Ascending aorta (tissue), 2 donors: ENCODE data around the gene SRRD. TPM values are rescaled to one million over a fixed set of nuclear protein-coding genes. Genes with fewer than 3 reads are reported as not detected.
A peak's percentile ranks its signal among the peaks of the same experiment; 100 is the strongest.

ENCODE experiments used
- DNase-seq, 2 donors: peaks; one replicate each; pipeline ENCODE4 v3.0.0-alpha.2; 2019; ENCODE audit warnings: low spot score in 2 of 2
- H3K27ac ChIP-seq, 2 donors: fragments of 200-600 bp; sonication (generic); one replicate each; pipeline ENCODE4 v1.5.1; 2016 to 2017; ENCODE audit warnings: mild to moderate bottlenecking in 1 of 2
- H3K27me3 ChIP-seq: fragments of 200-600 bp; sonication (generic); one replicate; pipeline ENCODE4 v1.5.1; 2017
- H3K36me3 ChIP-seq, 2 donors: fragments of 200-600 bp; sonication (generic); one replicate each; pipeline ENCODE4 v1.5.1; 2016
- H3K4me1 ChIP-seq, 2 donors: fragments of 200-600 bp; sonication (generic); one replicate each; pipeline ENCODE4 v1.5.1; 2016 to 2017; ENCODE audit warnings: mild to moderate bottlenecking in 1 of 2
- H3K4me3 ChIP-seq, 2 donors: fragments of 200-600 bp; sonication (generic); one replicate each; pipeline ENCODE4 v1.5.1; 2016 to 2017; ENCODE audit warnings: mild to moderate bottlenecking in 1 of 2
- H3K9me3 ChIP-seq, 2 donors: fragments of 200-600 bp; sonication (generic); one replicate each; pipeline ENCODE4 v1.5.1; 2016
- CTCF ChIP-seq, 3 experiments: fragments of 200-600 bp in 2 of 3; fragments of 450-650 bp in 1 of 3; sonication (generic) in 2 of 3; IDR thresholded peaks; one replicate each; pipeline ENCODE4 v1.5.1; 2016 to 2019; ENCODE audit warnings: antibody characterized with exemption in 3 of 3, mild to moderate bottlenecking in 1 of 3, moderate library complexity in 1 of 3
- intact Hi-C: fragments of 100-400 bp; cut with DNase I; formaldehyde crosslinking; loops from one replicate; pipeline ENCODE4 v1.15.1; 2023
- total RNA-seq: library from RNA; depleted of rRNA; stranded (reverse); fragments of >200 nt; gene quantifications from one replicate; pipeline ENCODE4 v1.1.0, GENCODE V29; 2016

Gene SRRD
- total RNA-seq, 1 donor from 2014 or later: 85.6 TPM

GRCh38 chr22:26446808-26447515 lies 36.7 kb upstream of the SRRD start:
- H3K9me3 ChIP-seq: no peaks in the 10 kb centered on the region
- H3K4me1 ChIP-seq: no peaks in the 10 kb centered on the region
- TF ChIP-seq CTCF (IDR thresholded peaks at IDR 0.05): no peak
- no peak overlapping the region for H3K27ac ChIP-seq
- peaks cover 7 to 13% of the 10 kb centered on the region in 2 donors for H3K36me3 ChIP-seq
- peak in 1 of 2 donors; percentile 27 for DNase-seq
- no peak overlapping the region for H3K4me3 ChIP-seq
- H3K27me3 ChIP-seq: no peaks in the 10 kb centered on the region
- intact Hi-C loops: no loop called here

- Histone ChIP-seq H3K4me3 (no peak overlapping the region), H3K27ac (no peak overlapping the region), H3K27me3 (no peaks in the 10 kb centered on the region), H3K36me3 (peaks cover 15 to 21% of the 10 kb centered on the region in 2 donors), H3K4me1 (no peaks in the 10 kb centered on the region), H3K9me3 (no peaks in the 10 kb centered on the region)
- no peak for TF ChIP-seq CTCF (IDR thresholded peaks at IDR 0.05)
- intact Hi-C loops: no loop called here
- DNase-seq: peak in 1 of 2 donors; percentile 59
Measured at GRCh38 chr22:26447584-26448329, 35.9 kb upstream of the SRRD start.

GRCh38 chr22:26448334-26448733 lies 35.3 kb upstream of the SRRD start:
- no peak overlapping the region for H3K27ac ChIP-seq
- no peak overlapping the region for H3K4me3 ChIP-seq
- peak in 1 of 2 donors; percentile 33 for DNase-seq
- no peaks in the 10 kb centered on the region for H3K9me3 ChIP-seq
- TF ChIP-seq CTCF (IDR thresholded peaks at IDR 0.05): no peak
- no peaks in the 10 kb centered on the region for H3K4me1 ChIP-seq
- H3K36me3 ChIP-seq: peaks cover 21 to 27% of the 10 kb centered on the region in 2 donors
- intact Hi-C loops: no loop called here
- H3K27me3 ChIP-seq: no peaks in the 10 kb centered on the region

GRCh38 chr22:26448941-26449340 lies 34.7 kb upstream of the SRRD start:
- H3K27me3 ChIP-seq: no peaks in the 10 kb centered on the region
- intact Hi-C loops: no loop called here
- TF ChIP-seq CTCF (IDR thresholded peaks at IDR 0.05): no peak
- peaks cover 27 to 33% of the 10 kb centered on the region in 2 donors for H3K36me3 ChIP-seq
- H3K9me3 ChIP-seq: no peaks in the 10 kb centered on the region
- no peak overlapping the region for H3K27ac ChIP-seq
- DNase-seq: peak in 1 of 2 donors; percentile 50
- H3K4me3 ChIP-seq: no peak overlapping the region
- no peaks in the 10 kb centered on the region for H3K4me1 ChIP-seq

GRCh38 chr22:26450453-26451185 lies 33.1 kb upstream of the SRRD start:
- peak in 1 of 2 donors; percentile 39 for DNase-seq
- intact Hi-C loops: no loop called here
- H3K4me1 ChIP-seq: no peaks in the 10 kb centered on the region
- TF ChIP-seq CTCF (IDR thresholded peaks at IDR 0.05): no peak
- no peaks in the 10 kb centered on the region for H3K9me3 ChIP-seq
- H3K4me3 ChIP-seq: no peak overlapping the region
- no peak overlapping the region for H3K27ac ChIP-seq
- H3K27me3 ChIP-seq: no peaks in the 10 kb centered on the region
- H3K36me3 ChIP-seq: peaks cover 28 to 40% of the 10 kb centered on the region in 2 donors
